NCI-H748 (cell line): Measurements from ENCODE around the gene USP46.

Experiments used
- DNase-seq: peaks from one replicate; lab custom pipeline; 2025; ENCODE audit not compliant: unreplicated experiment; lab: John Stamatoyannopoulos, UW

USP46 gene

GRCh38 chr4:52576961-52577623 lies 82.0 kb downstream of the USP46 start:
- DNase-seq, result no peak

- DNase-seq, result no peak
Measured at GRCh38 chr4:52576326-52576725, 82.8 kb downstream of the USP46 start.

GRCh38 chr4:52575406-52575805 lies 83.7 kb downstream of the USP46 start:
- no peak for DNase-seq

- peak; percentile 52 for DNase-seq
Measured at GRCh38 chr4:52574036-52574435, 85.1 kb downstream of the USP46 start.

- DNase-seq, result no peak
Measured at GRCh38 chr4:52573551-52573950, 85.5 kb downstream of the USP46 start.

- DNase-seq, result no peak
Measured at GRCh38 chr4:52572936-52573485, 86.1 kb downstream of the USP46 start.

GRCh38 chr4:52568351-52568750 lies 90.8 kb downstream of the USP46 start:
- no peak for DNase-seq

GRCh38 chr4:52566136-52567031 lies 92.7 kb downstream of the USP46 start:
- DNase-seq, result no peak

- DNase-seq, result no peak
Measured at GRCh38 chr4:52560844-52561280, 98.2 kb downstream of the USP46 start.

- DNase-seq, result no peak
Measured at GRCh38 chr4:52555356-52555716, 103.8 kb downstream of the USP46 start.

- DNase-seq, result no peak
Measured at GRCh38 chr4:52554612-52555355, 104.3 kb downstream of the USP46 start.

GRCh38 chr4:52552778-52553177 lies 106.3 kb downstream of the USP46 start:
- DNase-seq, result no peak

- no peak for DNase-seq
Measured at GRCh38 chr4:52551487-52551886, 107.6 kb downstream of the USP46 start.

- no peak for DNase-seq
Measured at GRCh38 chr4:52550186-52550585, 108.9 kb downstream of the USP46 start.

- DNase-seq, result no peak
Measured at GRCh38 chr4:52548818-52549570, 110.1 kb downstream of the USP46 start.

- no peak for DNase-seq
Measured at GRCh38 chr4:52546449-52546848, 112.7 kb downstream of the USP46 start.

- peak; percentile 58 for DNase-seq
Measured at GRCh38 chr4:52545099-52546069, 113.7 kb downstream of the USP46 start.
